ENCODE results near the gene CLCN5.

The CLCN5 gene

DNA sequence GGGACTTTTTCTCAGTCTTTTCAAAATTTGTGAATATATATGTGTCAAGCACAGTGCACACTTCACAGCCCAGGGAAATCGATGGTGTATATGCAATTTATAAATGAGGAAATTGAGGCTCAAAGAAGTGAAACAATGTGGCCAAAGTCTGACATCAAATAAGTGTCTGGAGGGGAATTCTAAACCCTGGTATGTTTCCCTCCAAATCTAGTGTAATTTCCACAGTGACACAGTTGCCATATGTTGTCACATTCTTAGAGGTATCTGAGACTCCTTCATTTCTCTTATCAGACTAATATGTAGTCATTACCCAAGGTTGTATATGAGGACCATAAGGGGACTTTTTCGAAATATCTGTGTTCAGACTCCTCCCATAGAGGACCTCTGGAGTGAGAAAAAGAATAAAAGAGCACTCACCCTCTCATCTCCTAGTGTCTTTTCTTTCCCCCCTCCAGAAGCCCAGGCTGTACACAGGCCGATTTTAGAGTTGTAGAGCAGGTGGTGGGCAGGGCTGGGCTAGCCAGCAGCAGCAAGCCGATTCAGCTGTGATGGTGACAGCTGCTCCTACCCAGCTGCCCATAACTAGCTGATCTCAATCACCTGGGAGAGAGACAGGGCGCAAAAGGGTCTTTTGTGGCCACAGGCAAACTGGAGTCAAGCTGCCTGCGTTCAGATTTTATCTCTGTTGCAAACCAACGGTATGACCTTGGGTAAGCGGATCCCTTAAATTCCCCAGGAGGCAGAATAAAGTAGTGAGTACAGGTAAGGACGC is 55.1 kb downstream of the CLCN5 start:
- no peaks in the 10 kb centered on the region for H3K36me3 ChIP-seq (ENCODE audit: low read length)
- no peak overlapping the region for H3K27ac ChIP-seq (ENCODE audit: low read depth, low read length)
- H3K79me2 ChIP-seq (ENCODE audit: insufficient read depth, low read length), result no peaks in the 10 kb centered on the region
- H2AFZ ChIP-seq (ENCODE audit: low read depth, low read length, severe bottlenecking), result no peak overlapping the region
- H3K9ac ChIP-seq (ENCODE audit: low read length), result no peak overlapping the region
- H3K4me3 ChIP-seq (ENCODE audit: insufficient read depth, low read length, poor library complexity, severe bottlenecking), result no peak overlapping the region
- no peaks in the 10 kb centered on the region for H3F3A ChIP-seq (ENCODE audit: insufficient read depth)
- H4K20me1 ChIP-seq (ENCODE audit: low read depth, low read length), result no peaks in the 10 kb centered on the region
- H3K4me2 ChIP-seq (ENCODE audit: low read depth, low read length, poor library complexity, severe bottlenecking), result no peak overlapping the region
- H3K9me3 ChIP-seq (ENCODE audit: insufficient read depth, low read length), result no peaks in the 10 kb centered on the region
- H3K9me2 ChIP-seq (replicated peaks; ENCODE audit: insufficient read depth, low read length), result no peaks in the 10 kb centered on the region
- no peak for TF ChIP-seq EZH2phosphoT487 (conservative IDR thresholded peaks at IDR 0.05; ENCODE audit: low read length)
- TF ChIP-seq, protein P1, sequence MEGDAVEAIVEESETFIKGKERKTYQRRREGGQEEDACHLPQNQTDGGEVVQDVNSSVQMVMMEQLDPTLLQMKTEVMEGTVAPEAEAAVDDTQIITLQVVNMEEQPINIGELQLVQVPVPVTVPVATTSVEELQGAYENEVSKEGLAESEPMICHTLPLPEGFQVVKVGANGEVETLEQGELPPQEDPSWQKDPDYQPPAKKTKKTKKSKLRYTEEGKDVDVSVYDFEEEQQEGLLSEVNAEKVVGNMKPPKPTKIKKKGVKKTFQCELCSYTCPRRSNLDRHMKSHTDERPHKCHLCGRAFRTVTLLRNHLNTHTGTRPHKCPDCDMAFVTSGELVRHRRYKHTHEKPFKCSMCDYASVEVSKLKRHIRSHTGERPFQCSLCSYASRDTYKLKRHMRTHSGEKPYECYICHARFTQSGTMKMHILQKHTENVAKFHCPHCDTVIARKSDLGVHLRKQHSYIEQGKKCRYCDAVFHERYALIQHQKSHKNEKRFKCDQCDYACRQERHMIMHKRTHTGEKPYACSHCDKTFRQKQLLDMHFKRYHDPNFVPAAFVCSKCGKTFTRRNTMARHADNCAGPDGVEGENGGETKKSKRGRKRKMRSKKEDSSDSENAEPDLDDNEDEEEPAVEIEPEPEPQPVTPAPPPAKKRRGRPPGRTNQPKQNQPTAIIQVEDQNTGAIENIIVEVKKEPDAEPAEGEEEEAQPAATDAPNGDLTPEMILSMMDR (IDR thresholded peaks at IDR 0.05; ENCODE audit: insufficient read depth, low read length, poor library complexity, severe bottlenecking), result no peak
- H3K27me3 ChIP-seq (ENCODE audit: low read length), result no peaks in the 10 kb centered on the region

DNA sequence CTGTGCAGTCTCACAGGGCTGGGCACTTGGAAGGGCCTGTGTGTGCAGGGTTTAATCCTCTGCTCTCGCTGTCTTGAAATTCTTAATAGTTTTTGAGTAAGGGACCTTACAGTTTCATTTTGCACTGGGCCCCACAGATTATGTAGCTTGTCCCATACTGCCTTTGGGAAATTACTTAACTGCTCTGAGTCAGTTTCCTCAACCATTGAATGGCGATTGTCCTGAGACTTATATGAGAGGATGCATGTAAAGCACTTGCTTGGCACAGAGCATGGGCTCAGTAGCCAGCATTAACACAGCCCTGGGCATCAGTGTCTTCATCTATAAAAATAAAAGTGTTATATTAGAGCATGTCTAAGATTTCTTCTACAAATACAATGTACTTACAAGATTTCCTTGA is 55.8 kb downstream of the CLCN5 start:
- no peaks in the 10 kb centered on the region for H3K36me3 ChIP-seq (ENCODE audit: low read length)

DNA sequence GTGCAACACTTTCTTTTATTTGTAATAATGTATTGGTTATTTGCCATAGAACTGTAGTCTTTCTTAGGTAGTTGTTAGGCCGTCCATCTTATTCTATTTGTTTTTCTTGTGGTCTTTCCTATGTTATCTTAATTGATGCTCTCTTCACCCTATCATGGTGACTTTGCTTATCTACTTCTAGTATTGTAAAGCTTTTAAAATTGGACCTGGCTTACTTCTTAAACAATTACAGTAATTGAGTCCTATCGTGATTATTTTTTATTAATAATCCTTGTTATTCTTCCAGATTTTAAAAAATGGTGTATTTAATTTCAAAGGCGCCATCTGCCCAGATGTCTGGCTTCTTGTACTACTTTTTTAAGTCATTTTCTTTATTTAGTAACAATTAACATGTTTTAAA is 63.7 kb downstream of the CLCN5 start:
- Histone ChIP-seq H3K27ac (ENCODE audit: low read depth, low read length) (no peak overlapping the region), H3K9ac (ENCODE audit: low read length) (no peak overlapping the region), H3K27me3 (ENCODE audit: low read length) (no peaks in the 10 kb centered on the region), H3K4me3 (ENCODE audit: insufficient read depth, low read length, poor library complexity, severe bottlenecking) (no peak overlapping the region), H4K20me1 (ENCODE audit: low read depth, low read length) (no peaks in the 10 kb centered on the region), H3K4me2 (ENCODE audit: low read depth, low read length, poor library complexity, severe bottlenecking) (no peak overlapping the region), H3K9me2 (replicated peaks; ENCODE audit: insufficient read depth, low read length) (no peaks in the 10 kb centered on the region), H3K36me3 (ENCODE audit: low read length) (no peaks in the 10 kb centered on the region), H3K79me2 (ENCODE audit: insufficient read depth, low read length) (no peaks in the 10 kb centered on the region), H3F3A (ENCODE audit: insufficient read depth) (no peaks in the 10 kb centered on the region), H2AFZ (ENCODE audit: low read depth, low read length, severe bottlenecking) (no peak overlapping the region), H3K9me3 (ENCODE audit: insufficient read depth, low read length) (no peaks in the 10 kb centered on the region)
- TF ChIP-seq, protein P1 (IDR thresholded peaks at IDR 0.05; ENCODE audit: insufficient read depth, low read length, poor library complexity, severe bottlenecking), result no peak
- no peak for TF ChIP-seq EZH2phosphoT487 (conservative IDR thresholded peaks at IDR 0.05; ENCODE audit: low read length)

More for the DNA sequence above, 55.8 kb downstream of the CLCN5 start:
- Histone ChIP-seq H3K9ac (ENCODE audit: low read length) (no peak overlapping the region), H4K20me1 (ENCODE audit: low read depth, low read length) (no peaks in the 10 kb centered on the region), H3K27ac (ENCODE audit: low read depth, low read length) (no peak overlapping the region), H3F3A (ENCODE audit: insufficient read depth) (no peaks in the 10 kb centered on the region), H3K4me3 (ENCODE audit: insufficient read depth, low read length, poor library complexity, severe bottlenecking) (no peak overlapping the region), H2AFZ (ENCODE audit: low read depth, low read length, severe bottlenecking) (no peak overlapping the region), H3K4me2 (ENCODE audit: low read depth, low read length, poor library complexity, severe bottlenecking) (no peak overlapping the region), H3K9me2 (replicated peaks; ENCODE audit: insufficient read depth, low read length) (no peaks in the 10 kb centered on the region), H3K79me2 (ENCODE audit: insufficient read depth, low read length) (no peaks in the 10 kb centered on the region), H3K27me3 (ENCODE audit: low read length) (no peaks in the 10 kb centered on the region), H3K9me3 (ENCODE audit: insufficient read depth, low read length) (no peaks in the 10 kb centered on the region)
- TF ChIP-seq, protein P1 (IDR thresholded peaks at IDR 0.05; ENCODE audit: insufficient read depth, low read length, poor library complexity, severe bottlenecking), result no peak
- TF ChIP-seq EZH2phosphoT487 (conservative IDR thresholded peaks at IDR 0.05; ENCODE audit: low read length), result no peak

All from SU-DHL-6 (cell line).